Sigmoid colon (tissue), 4 donors: Measurements from ENCODE around the gene MRPS11.

Source experiments
- POLR2A ChIP-seq, 2 donors: fragments of 450-650 bp; IDR thresholded peaks; one replicate each; pipeline ENCODE4 v1.6.1; 2016; ENCODE audit warnings: antibody characterized with exemption in 2 of 2, mild to moderate bottlenecking in 2 of 2, moderate library complexity in 2 of 2
- POLR2AphosphoS5 ChIP-seq, 4 donors: sonication (generic); formaldehyde crosslinking; IDR thresholded peaks; one replicate each; pipeline ENCODE4 v1.6.1; 2017; ENCODE audit warnings: antibody characterized with exemption in 4 of 4
- TF ChIP-seq, protein P1 (sequence below), 4 experiments: fragments of 450-650 bp in 3 of 4; fragments of 200-600 bp in 1 of 4; IDR thresholded peaks; one replicate each; pipeline ENCODE4 v1.5.1; 2016 to 2019; ENCODE audit warnings: antibody characterized with exemption in 4 of 4, mild to moderate bottlenecking in 3 of 4, moderate library complexity in 2 of 4

DNA sequence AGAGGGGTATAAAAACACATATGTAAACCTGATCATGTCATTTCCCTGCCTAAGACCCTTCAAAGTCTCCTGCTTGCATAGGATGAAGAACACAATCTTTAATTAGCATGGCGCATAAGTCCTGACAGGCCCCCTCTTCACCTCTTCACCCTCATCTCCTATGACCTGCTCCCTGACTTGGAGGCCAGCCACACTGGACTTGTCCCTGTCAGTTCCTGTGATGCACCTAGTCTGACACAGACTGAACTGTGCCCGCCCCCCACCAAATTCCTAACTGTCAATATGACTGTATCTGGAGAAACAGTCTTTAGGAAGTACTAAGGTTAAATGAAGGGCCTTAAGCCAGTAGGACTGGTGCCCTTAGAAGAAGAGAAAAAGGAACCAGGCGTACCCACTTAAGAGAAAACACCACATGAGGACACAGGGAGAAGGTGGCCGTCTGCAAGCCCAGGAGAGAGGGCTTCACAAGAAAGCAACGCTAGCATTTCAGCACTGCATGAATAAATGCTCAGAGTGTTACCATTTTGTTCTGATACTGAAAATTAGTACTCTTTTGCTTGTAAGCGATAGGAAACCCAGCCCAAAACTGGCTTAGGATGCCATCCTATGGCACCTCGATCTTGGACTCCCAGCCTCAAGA lies 34.3 kb upstream of the MRPS11 start:
- no peak for TF ChIP-seq POLR2A (IDR thresholded peaks at IDR 0.05)
- TF ChIP-seq, protein P1, sequence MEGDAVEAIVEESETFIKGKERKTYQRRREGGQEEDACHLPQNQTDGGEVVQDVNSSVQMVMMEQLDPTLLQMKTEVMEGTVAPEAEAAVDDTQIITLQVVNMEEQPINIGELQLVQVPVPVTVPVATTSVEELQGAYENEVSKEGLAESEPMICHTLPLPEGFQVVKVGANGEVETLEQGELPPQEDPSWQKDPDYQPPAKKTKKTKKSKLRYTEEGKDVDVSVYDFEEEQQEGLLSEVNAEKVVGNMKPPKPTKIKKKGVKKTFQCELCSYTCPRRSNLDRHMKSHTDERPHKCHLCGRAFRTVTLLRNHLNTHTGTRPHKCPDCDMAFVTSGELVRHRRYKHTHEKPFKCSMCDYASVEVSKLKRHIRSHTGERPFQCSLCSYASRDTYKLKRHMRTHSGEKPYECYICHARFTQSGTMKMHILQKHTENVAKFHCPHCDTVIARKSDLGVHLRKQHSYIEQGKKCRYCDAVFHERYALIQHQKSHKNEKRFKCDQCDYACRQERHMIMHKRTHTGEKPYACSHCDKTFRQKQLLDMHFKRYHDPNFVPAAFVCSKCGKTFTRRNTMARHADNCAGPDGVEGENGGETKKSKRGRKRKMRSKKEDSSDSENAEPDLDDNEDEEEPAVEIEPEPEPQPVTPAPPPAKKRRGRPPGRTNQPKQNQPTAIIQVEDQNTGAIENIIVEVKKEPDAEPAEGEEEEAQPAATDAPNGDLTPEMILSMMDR (IDR thresholded peaks at IDR 0.05), result no peak
- TF ChIP-seq POLR2AphosphoS5 (IDR thresholded peaks at IDR 0.05), result no peak
